GM12872 (cell line): ENCODE results near the gene AKAP17A.

ENCODE experiments used
- TF ChIP-seq, protein P1 (sequence below): IDR thresholded peaks from 3 replicates; pipeline ENCODE4 v1.5.1; 2011; ENCODE audit warnings: low read depth, mild to moderate bottlenecking, low read length, moderate library complexity; ENCODE audit not compliant: insufficient read depth

AKAP17A gene

DNA sequence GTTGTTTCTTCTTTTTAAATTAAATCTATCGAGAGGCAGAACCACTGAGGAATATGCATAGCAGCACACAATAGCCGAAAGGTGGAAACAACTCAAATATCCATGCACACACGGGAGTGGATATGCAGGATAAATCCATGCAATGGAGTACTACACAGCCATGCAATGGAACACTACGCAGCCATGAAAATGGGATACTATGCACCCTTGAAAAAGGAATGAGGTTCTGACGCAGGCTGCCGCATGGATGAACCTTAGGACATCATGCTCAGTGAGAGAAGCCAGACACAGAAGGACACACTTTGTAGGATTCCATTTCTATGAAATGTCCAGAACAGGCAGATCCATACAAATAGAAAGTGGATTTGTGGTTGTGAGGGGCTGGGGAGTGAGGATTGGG lies 36.0 kb upstream of the AKAP17A start:
- TF ChIP-seq, protein P1, sequence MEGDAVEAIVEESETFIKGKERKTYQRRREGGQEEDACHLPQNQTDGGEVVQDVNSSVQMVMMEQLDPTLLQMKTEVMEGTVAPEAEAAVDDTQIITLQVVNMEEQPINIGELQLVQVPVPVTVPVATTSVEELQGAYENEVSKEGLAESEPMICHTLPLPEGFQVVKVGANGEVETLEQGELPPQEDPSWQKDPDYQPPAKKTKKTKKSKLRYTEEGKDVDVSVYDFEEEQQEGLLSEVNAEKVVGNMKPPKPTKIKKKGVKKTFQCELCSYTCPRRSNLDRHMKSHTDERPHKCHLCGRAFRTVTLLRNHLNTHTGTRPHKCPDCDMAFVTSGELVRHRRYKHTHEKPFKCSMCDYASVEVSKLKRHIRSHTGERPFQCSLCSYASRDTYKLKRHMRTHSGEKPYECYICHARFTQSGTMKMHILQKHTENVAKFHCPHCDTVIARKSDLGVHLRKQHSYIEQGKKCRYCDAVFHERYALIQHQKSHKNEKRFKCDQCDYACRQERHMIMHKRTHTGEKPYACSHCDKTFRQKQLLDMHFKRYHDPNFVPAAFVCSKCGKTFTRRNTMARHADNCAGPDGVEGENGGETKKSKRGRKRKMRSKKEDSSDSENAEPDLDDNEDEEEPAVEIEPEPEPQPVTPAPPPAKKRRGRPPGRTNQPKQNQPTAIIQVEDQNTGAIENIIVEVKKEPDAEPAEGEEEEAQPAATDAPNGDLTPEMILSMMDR: no peak

- TF ChIP-seq, protein P1: no peak
Measured at GRCh38 chrX:1558761-1559468, 32.5 kb upstream of the AKAP17A start.

- TF ChIP-seq, protein P1: no peak
Measured at GRCh38 chrX:1561164-1561563, 30.2 kb upstream of the AKAP17A start.

DNA sequence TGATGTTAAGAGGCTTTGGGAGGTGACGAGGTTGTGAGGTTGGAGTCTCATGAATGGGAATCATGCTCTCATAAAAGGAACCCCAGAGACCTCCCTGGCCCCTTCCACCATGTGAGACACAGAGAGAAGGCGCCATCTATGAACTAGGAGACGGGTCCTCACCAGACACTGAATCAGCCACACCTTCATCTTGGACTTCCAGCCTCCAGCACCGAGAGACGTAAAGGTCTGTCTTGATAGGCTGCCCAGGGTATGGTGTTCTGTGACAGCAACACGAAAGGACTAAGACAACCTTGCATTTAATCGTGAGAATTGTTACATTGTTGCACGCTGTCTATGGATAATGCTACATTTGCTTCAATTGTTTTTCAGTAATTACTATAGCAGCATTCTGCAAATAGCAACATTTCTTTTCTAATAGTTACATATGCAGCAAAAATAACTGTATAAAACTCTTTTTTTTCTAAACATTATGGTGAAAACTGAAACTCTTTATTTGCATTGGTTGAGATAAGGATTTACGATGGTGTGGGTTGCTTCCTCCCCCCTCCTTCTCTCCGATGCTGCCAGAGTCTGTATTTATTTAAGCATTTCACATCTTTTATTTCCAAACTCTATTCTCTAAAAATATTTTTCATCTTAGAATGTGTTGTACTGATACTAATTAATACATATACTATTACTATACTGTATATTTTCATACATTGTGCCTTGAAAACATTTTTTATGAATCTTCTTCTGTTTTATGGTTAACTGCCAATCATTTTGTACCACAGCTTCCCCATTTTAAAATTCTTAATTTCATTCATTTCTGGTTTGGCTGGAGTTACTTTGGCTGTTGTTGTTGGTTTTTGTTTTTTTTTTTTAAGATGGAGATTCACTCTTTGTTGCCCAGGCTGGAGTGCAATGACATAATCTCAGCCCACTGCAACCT lies 26.4 kb upstream of the AKAP17A start:
- TF ChIP-seq, protein P1: no peak

DNA sequence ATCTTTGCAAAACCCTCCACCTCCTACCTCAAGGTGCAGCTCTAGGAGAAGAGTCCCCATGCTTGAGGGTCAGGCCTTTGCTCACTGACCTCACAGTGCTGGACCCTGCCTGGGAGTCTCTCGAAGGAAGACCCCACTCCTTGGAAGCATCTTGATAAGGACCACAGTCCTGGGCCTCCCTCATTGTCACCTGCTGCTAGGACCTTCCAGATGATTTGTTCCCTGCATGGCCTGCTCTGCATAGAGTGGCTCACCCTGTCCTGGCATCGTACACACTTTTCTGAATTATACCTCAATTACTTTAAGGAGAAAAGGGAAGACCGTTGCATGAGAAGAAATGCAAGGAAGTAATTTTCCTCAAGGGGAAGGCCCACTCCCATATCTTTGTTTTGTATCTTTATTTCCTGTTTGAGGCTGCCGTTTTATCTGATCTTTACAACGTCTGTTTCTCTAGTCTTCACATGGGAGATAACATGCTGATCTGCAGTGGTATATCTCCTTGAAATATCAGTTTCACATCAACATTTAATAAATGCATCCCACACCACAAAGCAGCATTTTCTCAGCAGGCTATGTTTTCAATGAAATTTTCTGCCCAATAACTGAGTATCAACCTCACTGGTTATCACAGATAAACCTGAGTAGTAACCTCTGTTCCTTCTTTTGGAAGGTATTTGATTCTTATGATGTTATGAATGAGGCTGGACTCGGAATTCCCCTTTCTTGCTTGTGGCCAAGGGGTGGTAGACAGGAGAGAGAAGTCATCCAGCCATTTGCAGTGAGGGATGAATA lies 15.0 kb upstream of the AKAP17A start:
- TF ChIP-seq, protein P1: no peak

- TF ChIP-seq, protein P1: no peak
Measured at GRCh38 chrX:1577845-1578244, 13.6 kb upstream of the AKAP17A start.
